GM12891 (cell line): ENCODE measurements around the gene TDP1.

ENCODE experiments used
- PAX5 ChIP-seq: IDR thresholded peaks from 2 replicates; pipeline ENCODE4 v1.6.1; 2011; ENCODE audit warnings: low read length, moderate library complexity, mild to moderate bottlenecking; ENCODE audit not compliant: insufficient read depth, severe bottlenecking
- POLR2A ChIP-seq: IDR thresholded peaks from 2 replicates; pipeline ENCODE4 v1.6.1; 2011; ENCODE audit warnings: low read depth, low read length, control low read depth
- POLR2AphosphoS5 ChIP-seq: IDR thresholded peaks from 2 replicates; pipeline ENCODE4 v1.6.1; 2011; ENCODE audit warnings: low read depth, low read length, control low read depth
- POU2F2 ChIP-seq: IDR thresholded peaks from 2 replicates; pipeline ENCODE4 v1.6.1; 2011; ENCODE audit warnings: low read depth, mild to moderate bottlenecking, control low read depth, low read length, moderate library complexity
- SPI1 ChIP-seq: IDR thresholded peaks from 2 replicates; pipeline ENCODE4 v1.6.1; 2011; ENCODE audit warnings: low read depth, low read length, control low read depth
- TAF1 ChIP-seq: IDR thresholded peaks from 2 replicates; pipeline ENCODE4 v1.6.1; 2011; ENCODE audit warnings: low read depth, low read length, control low read depth

- TF ChIP-seq POLR2AphosphoS5 = no peak
- TF ChIP-seq TAF1 = no peak
- TF ChIP-seq POLR2A = no peak
- no peak for TF ChIP-seq SPI1
- no peak for TF ChIP-seq POU2F2
- no peak for TF ChIP-seq PAX5
Measured at GRCh38 chr14:89906000-89906399, 49.7 kb upstream of the TDP1 start.
